SKM-1 (cell line): ENCODE data around the gene IRF9.
"Not testable (repeated sequence)": the region's sequence is repeated elsewhere in the genome, so short reads cannot be mapped to it uniquely, and the experiment has no call there.

Source experiments
- DNase-seq: peaks from one replicate; lab custom pipeline; 2025; ENCODE audit not compliant: unreplicated experiment; lab: John Stamatoyannopoulos, UW

The IRF9 gene

GRCh38 chr14:24190416-24190815 is 29.4 kb downstream of the IRF9 start:
- DNase-seq, result no peak

GRCh38 chr14:24192933-24193332 is 31.9 kb downstream of the IRF9 start:
- DNase-seq, result no peak

- no peak for DNase-seq
These were observed 33.3 kb downstream of the IRF9 start for GRCh38 chr14:24194186-24194872.

GRCh38 chr14:24194873-24195185 is 33.8 kb downstream of the IRF9 start:
- no peak for DNase-seq

- DNase-seq, result peak; percentile 1
These were observed 34.4 kb downstream of the IRF9 start, which contains the start of gene TM9SF1 for GRCh38 chr14:24195186-24196070. Gene TM9SF1, minus strand, starts transcription at chr14:24195441. Its CDS starts 422 bp downstream, at chr14:24195019.

GRCh38 chr14:24196071-24197055 is 35.3 kb downstream of the IRF9 start:
- no peak for DNase-seq

GRCh38 chr14:24197056-24197450 is 36.0 kb downstream of the IRF9 start:
- no peak for DNase-seq

- DNase-seq, result no peak
These were observed 37.9 kb downstream of the IRF9 start for GRCh38 chr14:24198814-24199524.

- DNase-seq, result not testable (repeated sequence)
These were observed 41.5 kb downstream of the IRF9 start for GRCh38 chr14:24202538-24202937.

- not testable (repeated sequence) for DNase-seq
These were observed 42.3 kb downstream of the IRF9 start for GRCh38 chr14:24203249-24203886.

- DNase-seq, result no peak
These were observed 43.4 kb downstream of the IRF9 start for GRCh38 chr14:24204163-24205146.

- no peak for DNase-seq
These were observed 45.4 kb downstream of the IRF9 start for GRCh38 chr14:24206260-24207103.

GRCh38 chr14:24207104-24207551 is 46.1 kb downstream of the IRF9 start:
- DNase-seq, result no peak

- DNase-seq, result no peak
These were observed 46.6 kb downstream of the IRF9 start for GRCh38 chr14:24207625-24208024.

GRCh38 chr14:24211311-24211710 is 50.2 kb downstream of the IRF9 start:
- DNase-seq, result no peak

- peak; percentile 64 for DNase-seq
These were observed 52.1 kb downstream of the IRF9 start, which contains the start of gene CHMP4A for GRCh38 chr14:24212924-24213865. Gene CHMP4A, minus strand, starts transcription at chr14:24213488. Its CDS starts 49 bp downstream, at chr14:24213439.
